ENCODE data around the gene NPHP3. TPM values are rescaled to one million over a fixed set of nuclear protein-coding genes. Genes with fewer than 3 reads are reported as not detected.

Gene NPHP3
- polyA plus RNA-seq, 1 donor from 2014 or later = 9.0 TPM

- Histone ChIP-seq H3K27me3 (ENCODE audit: insufficient read depth, low read depth, low read length) (no peaks in the 10 kb centered on the region), H3K36me3 (ENCODE audit: insufficient read depth, low read length) (no peaks in the 10 kb centered on the region), H3K9me3 (ENCODE audit: low read length) (no peaks in the 10 kb centered on the region), H3K9ac (ENCODE audit: low read length) (no peak overlapping the region), H3K27ac (ENCODE audit: low read length) (no peak overlapping the region), H3K4me3 (ENCODE audit: low read length) (no peak overlapping the region), H3K9me2 (ENCODE audit: insufficient read depth, low read length) (no peaks in the 10 kb centered on the region), H2AFZ (ENCODE audit: low read depth, low read length) (no peak overlapping the region), H3K4me2 (ENCODE audit: low read length) (no peak overlapping the region), H3K79me2 (replicated peaks; ENCODE audit: insufficient read depth, low read length) (no peaks in the 10 kb centered on the region), H3F3A (ENCODE audit: insufficient read depth, low read length, poor library complexity, severe bottlenecking) (no peaks in the 10 kb centered on the region), H4K20me1 (ENCODE audit: insufficient read depth) (no peaks in the 10 kb centered on the region)
- TF ChIP-seq TAF1 (IDR thresholded peaks at IDR 0.05; ENCODE audit: low read depth) (no peak), RAD21 (conservative IDR thresholded peaks at IDR 0.05) (no peak), EP300 (conservative IDR thresholded peaks at IDR 0.05; ENCODE audit: poor library complexity, severe bottlenecking) (no peak), SMC3 (conservative IDR thresholded peaks at IDR 0.05; ENCODE audit: poor library complexity) (no peak), POLR2AphosphoS5 (IDR thresholded peaks at IDR 0.05) (no peak), REST (IDR thresholded peaks at IDR 0.05; ENCODE audit: borderline replicate concordance) (no peak), CTCF (IDR thresholded peaks at IDR 0.05; ENCODE audit: poor library complexity, severe bottlenecking) (no peak), MXI1 (conservative IDR thresholded peaks at IDR 0.05; ENCODE audit: poor library complexity, severe bottlenecking) (no peak), EZH2 (IDR thresholded peaks at IDR 0.05; ENCODE audit: borderline replicate concordance, insufficient read depth, low read length, poor library complexity, severe bottlenecking) (no peak)
These were observed 87.2 kb downstream of the NPHP3 start for GRCh38 chr3:132635052-132635451.

Other genes starting within 250 kb of the NPHP3 start
- gene ACKR4, start 125.1 kb downstream of the NPHP3 start, polyA plus RNA-seq = not detected in 2 replicates
- 14.9 and 19.2 TPM in 2 replicates for gene ACAD11, start 62.6 kb downstream of the NPHP3 start, polyA plus RNA-seq
- gene UBA5, start 62.1 kb downstream of the NPHP3 start, polyA plus RNA-seq = 74.0 and 77.8 TPM in 2 replicates